ENCODE results near the gene PAOX. TPM values are rescaled to one million over a fixed set of nuclear protein-coding genes. Genes with fewer than 3 reads are reported as not detected.
A peak's percentile ranks its signal among the peaks of the same experiment; 100 is the strongest.

PAOX gene
- total RNA-seq, 1 donor from 2014 or later = 4.6 TPM

GRCh38 chr10:133401500-133401899, 22.4 kb downstream of the PAOX start:
- peaks cover 3% of the 10 kb centered on the region for H3K36me3 ChIP-seq

DNA sequence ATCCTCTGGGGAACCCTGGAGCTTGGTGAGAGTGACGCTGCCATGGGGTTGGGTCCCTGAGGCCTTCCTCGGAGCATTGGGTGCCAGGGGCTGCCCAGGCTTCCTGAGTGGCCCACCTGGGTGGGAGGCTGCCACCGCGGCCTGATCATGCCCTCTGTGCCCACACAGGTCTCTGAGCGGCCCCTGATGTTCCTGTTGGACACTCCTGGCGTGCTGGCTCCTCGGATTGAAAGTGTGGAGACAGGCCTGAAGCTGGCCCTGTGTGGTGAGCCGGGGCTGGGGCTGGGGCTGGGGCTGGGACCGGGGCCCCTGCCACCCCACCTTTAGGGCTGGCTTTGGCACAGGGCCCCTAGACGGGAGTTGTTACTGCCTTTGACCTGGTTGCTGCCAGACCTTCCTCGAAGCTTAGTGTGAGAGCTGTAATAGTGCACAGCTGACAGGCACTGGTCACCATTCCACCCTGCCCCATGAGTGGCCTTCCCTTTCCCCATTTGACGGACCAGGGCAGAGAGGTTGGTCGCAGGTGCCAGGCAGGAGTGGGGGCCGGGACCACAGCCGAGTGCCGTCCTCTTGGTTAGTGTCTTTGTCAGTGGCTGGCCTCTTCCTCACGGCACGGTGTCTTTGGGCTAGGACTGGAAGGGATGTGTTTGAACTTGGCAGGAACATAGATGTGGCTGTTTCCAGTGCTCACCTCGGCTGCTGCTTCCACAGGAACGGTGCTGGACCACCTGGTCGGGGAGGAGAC, 23.1 kb downstream of the PAOX start:
- H3K4me3 ChIP-seq = no peak overlapping the region
- DNase-seq (ENCODE audit: low spot score) = no peak
- no peak overlapping the region for H2AFZ ChIP-seq (replicated peaks)
- H3K36me3 ChIP-seq = peaks cover 3% of the 10 kb centered on the region
- TF ChIP-seq EZH2 (IDR thresholded peaks at IDR 0.05) (no peak), CTCF (IDR thresholded peaks at IDR 0.05) (no peak), EZH2phosphoT487 (IDR thresholded peaks at IDR 0.05) (no peak)
- no peak overlapping the region for H3K9ac ChIP-seq
- no peaks in the 10 kb centered on the region for H3K4me1 ChIP-seq
- no peaks in the 10 kb centered on the region for H3K9me3 ChIP-seq (ENCODE audit: low read depth)
- H3F3A ChIP-seq (ENCODE audit: low read depth) = no peaks in the 10 kb centered on the region
- H3K4me2 ChIP-seq = no peak overlapping the region
- peaks cover 51% of the 10 kb centered on the region for H3K79me2 ChIP-seq (ENCODE audit: low read depth)
- H3K4me3 Mint-ChIP-seq = peak overlapping the region; percentile 67
- no peaks in the 10 kb centered on the region for H3K27me3 Mint-ChIP-seq (ENCODE audit: insufficient read depth, low read depth)
- H3K27me3 ChIP-seq = no peaks in the 10 kb centered on the region
- no peaks in the 10 kb centered on the region for H4K20me1 ChIP-seq (ENCODE audit: low read depth)
- peaks cover 57% of the 10 kb centered on the region for H3K36me3 Mint-ChIP-seq
- no peak overlapping the region for H3K27ac ChIP-seq
- no peak overlapping the region for H3K27ac Mint-ChIP-seq
- H3K9me3 Mint-ChIP-seq = peaks cover 6% of the 10 kb centered on the region
- H3K4me1 Mint-ChIP-seq = no peaks in the 10 kb centered on the region

More at GRCh38 chr10:133401500-133401899, 22.4 kb downstream of the PAOX start:
- H3K27ac Mint-ChIP-seq = no peak overlapping the region
- H3K4me1 Mint-ChIP-seq = no peaks in the 10 kb centered on the region
- Histone ChIP-seq H3K9ac (no peak overlapping the region), H3K9me3 (ENCODE audit: low read depth) (no peaks in the 10 kb centered on the region), H3F3A (ENCODE audit: low read depth) (no peaks in the 10 kb centered on the region), H3K27me3 (no peaks in the 10 kb centered on the region), H3K4me1 (no peaks in the 10 kb centered on the region), H4K20me1 (ENCODE audit: low read depth) (no peaks in the 10 kb centered on the region), H3K4me2 (no peak overlapping the region), H3K27ac (no peak overlapping the region), H3K4me3 (no peak overlapping the region), H2AFZ (replicated peaks) (no peak overlapping the region), H3K79me2 (ENCODE audit: low read depth) (peaks cover 51% of the 10 kb centered on the region)
- H3K9me3 Mint-ChIP-seq = peaks cover 2% of the 10 kb centered on the region
- peaks cover 51% of the 10 kb centered on the region for H3K36me3 Mint-ChIP-seq
- no peak overlapping the region for H3K4me3 Mint-ChIP-seq
- H3K27me3 Mint-ChIP-seq (ENCODE audit: insufficient read depth, low read depth) = no peaks in the 10 kb centered on the region
- TF ChIP-seq EZH2 (IDR thresholded peaks at IDR 0.05) = no peak
- TF ChIP-seq CTCF (IDR thresholded peaks at IDR 0.05) = no peak
- no peak for TF ChIP-seq EZH2phosphoT487 (IDR thresholded peaks at IDR 0.05)
- no peak for DNase-seq (ENCODE audit: low spot score)

GRCh38 chr10:133403359-133403758, 24.3 kb downstream of the PAOX start:
- H3F3A ChIP-seq (ENCODE audit: low read depth) = no peaks in the 10 kb centered on the region
- no peak overlapping the region for H3K27ac ChIP-seq
- H3K27me3 ChIP-seq = no peaks in the 10 kb centered on the region
- H3K27ac Mint-ChIP-seq = no peak overlapping the region
- H2AFZ ChIP-seq (replicated peaks) = no peak overlapping the region
- no peak overlapping the region for H3K4me3 Mint-ChIP-seq
- H3K9me3 Mint-ChIP-seq = peaks cover 13% of the 10 kb centered on the region
- no peak overlapping the region for H3K4me2 ChIP-seq
- TF ChIP-seq EZH2 (IDR thresholded peaks at IDR 0.05) = no peak
- no peak for TF ChIP-seq EZH2phosphoT487 (IDR thresholded peaks at IDR 0.05)
- no peak for TF ChIP-seq CTCF (IDR thresholded peaks at IDR 0.05)
- no peaks in the 10 kb centered on the region for H4K20me1 ChIP-seq (ENCODE audit: low read depth)
- H3K4me1 Mint-ChIP-seq = no peaks in the 10 kb centered on the region
- H3K9ac ChIP-seq = no peak overlapping the region
- no peak overlapping the region for H3K4me3 ChIP-seq
- no peaks in the 10 kb centered on the region for H3K27me3 Mint-ChIP-seq (ENCODE audit: insufficient read depth, low read depth)
- peaks cover 53% of the 10 kb centered on the region for H3K79me2 ChIP-seq (ENCODE audit: low read depth)
- DNase-seq (ENCODE audit: low spot score) = no peak
- H3K36me3 Mint-ChIP-seq = peaks cover 58% of the 10 kb centered on the region
- no peaks in the 10 kb centered on the region for H3K4me1 ChIP-seq
- H3K36me3 ChIP-seq = peaks cover 9% of the 10 kb centered on the region
- no peaks in the 10 kb centered on the region for H3K9me3 ChIP-seq (ENCODE audit: low read depth)
